Measurements from ENCODE around the gene SEC62. TPM values are rescaled to one million over a fixed set of nuclear protein-coding genes. Genes with fewer than 3 reads are reported as not detected.

The SEC62 gene
- total and polyA plus RNA-seq, 2 donors (not counting 1 experiment from before 2014, with no cell fraction given), result 49.9 to 136 TPM

- Histone ChIP-seq H3K4me3 (replicated peaks in 1 of 4; ENCODE audit: control extremely low read depth in 1 of 4, insufficient read depth in 1 of 4, low read depth in 3 of 4, low read length in 4 of 4) (no peak overlapping the region), H3K4me1 (ENCODE audit: control insufficient read depth, extremely low read depth, insufficient read depth, low read length) (no peaks in the 10 kb centered on the region), H3K9me3 (ENCODE audit: control insufficient read depth, insufficient read depth, low read depth, low read length) (no peaks in the 10 kb centered on the region), H2AFZ (ENCODE audit: low read length) (no peak overlapping the region), H3K79me2 (ENCODE audit: control insufficient read depth, insufficient read depth, low read length) (no peaks in the 10 kb centered on the region), H3K27me3 (ENCODE audit: control insufficient read depth, insufficient read depth, low read length) (peaks cover 3% of the 10 kb centered on the region), H3K4me2 (ENCODE audit: extremely low read depth, insufficient read depth, low read length) (no peak overlapping the region), H3K27ac (ENCODE audit: insufficient read depth, low read length) (no peak overlapping the region), H3K36me3 (ENCODE audit: control insufficient read depth, insufficient read depth, low read length) (no peaks in the 10 kb centered on the region), H3K9ac (ENCODE audit: insufficient read depth, low read length) (no peak overlapping the region), H4K20me1 (ENCODE audit: control insufficient read depth, extremely low read depth, insufficient read depth, low read length) (no peaks in the 10 kb centered on the region)
- DNase-seq (ENCODE audit: low read depth in 2 of 2), result no peak
- TF ChIP-seq EZH2 (IDR thresholded peaks at IDR 0.05; ENCODE audit: low read length, missing control alignments), result no peak
- TF ChIP-seq, protein P1, sequence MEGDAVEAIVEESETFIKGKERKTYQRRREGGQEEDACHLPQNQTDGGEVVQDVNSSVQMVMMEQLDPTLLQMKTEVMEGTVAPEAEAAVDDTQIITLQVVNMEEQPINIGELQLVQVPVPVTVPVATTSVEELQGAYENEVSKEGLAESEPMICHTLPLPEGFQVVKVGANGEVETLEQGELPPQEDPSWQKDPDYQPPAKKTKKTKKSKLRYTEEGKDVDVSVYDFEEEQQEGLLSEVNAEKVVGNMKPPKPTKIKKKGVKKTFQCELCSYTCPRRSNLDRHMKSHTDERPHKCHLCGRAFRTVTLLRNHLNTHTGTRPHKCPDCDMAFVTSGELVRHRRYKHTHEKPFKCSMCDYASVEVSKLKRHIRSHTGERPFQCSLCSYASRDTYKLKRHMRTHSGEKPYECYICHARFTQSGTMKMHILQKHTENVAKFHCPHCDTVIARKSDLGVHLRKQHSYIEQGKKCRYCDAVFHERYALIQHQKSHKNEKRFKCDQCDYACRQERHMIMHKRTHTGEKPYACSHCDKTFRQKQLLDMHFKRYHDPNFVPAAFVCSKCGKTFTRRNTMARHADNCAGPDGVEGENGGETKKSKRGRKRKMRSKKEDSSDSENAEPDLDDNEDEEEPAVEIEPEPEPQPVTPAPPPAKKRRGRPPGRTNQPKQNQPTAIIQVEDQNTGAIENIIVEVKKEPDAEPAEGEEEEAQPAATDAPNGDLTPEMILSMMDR (conservative IDR thresholded peaks at IDR 0.05 in 1 of 2, IDR thresholded peaks at IDR 0.05 in 1 of 2; ENCODE audit: low read depth in 1 of 2, low read length in 2 of 2), result no peak
Observed at GRCh38 chr3:169952045-169952444, 14.6 kb upstream of the SEC62 start.

GRCh38 chr3:169953462-169954141 is 13.0 kb upstream of the SEC62 start:
- Histone ChIP-seq H3K9me3 (ENCODE audit: control insufficient read depth, insufficient read depth, low read depth, low read length) (no peaks in the 10 kb centered on the region), H3K9ac (ENCODE audit: insufficient read depth, low read length) (no peak overlapping the region), H3K27ac (ENCODE audit: insufficient read depth, low read length) (no peak overlapping the region), H3K36me3 (ENCODE audit: control insufficient read depth, insufficient read depth, low read length) (no peaks in the 10 kb centered on the region), H2AFZ (ENCODE audit: low read length) (no peak overlapping the region), H3K4me1 (ENCODE audit: control insufficient read depth, extremely low read depth, insufficient read depth, low read length) (no peaks in the 10 kb centered on the region), H3K79me2 (ENCODE audit: control insufficient read depth, insufficient read depth, low read length) (no peaks in the 10 kb centered on the region), H3K27me3 (ENCODE audit: control insufficient read depth, insufficient read depth, low read length) (peaks cover 3% of the 10 kb centered on the region), H3K4me3 (replicated peaks in 1 of 4; ENCODE audit: control extremely low read depth in 1 of 4, insufficient read depth in 1 of 4, low read depth in 3 of 4, low read length in 4 of 4) (no peak overlapping the region), H3K4me2 (ENCODE audit: extremely low read depth, insufficient read depth, low read length) (no peak overlapping the region), H4K20me1 (ENCODE audit: control insufficient read depth, extremely low read depth, insufficient read depth, low read length) (no peaks in the 10 kb centered on the region)
- peak in 1 of 2 donors; percentile 64 for DNase-seq (ENCODE audit: low read depth in 2 of 2)
- TF ChIP-seq EZH2 (IDR thresholded peaks at IDR 0.05; ENCODE audit: low read length, missing control alignments), result no peak
- TF ChIP-seq, protein P1 (conservative IDR thresholded peaks at IDR 0.05 in 1 of 2, IDR thresholded peaks at IDR 0.05 in 1 of 2; ENCODE audit: low read depth in 1 of 2, low read length in 2 of 2), result no peak

- Histone ChIP-seq H3K9me3 (ENCODE audit: control insufficient read depth, insufficient read depth, low read depth, low read length) (no peaks in the 10 kb centered on the region), H3K4me1 (ENCODE audit: control insufficient read depth, extremely low read depth, insufficient read depth, low read length) (no peaks in the 10 kb centered on the region), H3K9ac (ENCODE audit: insufficient read depth, low read length) (no peak overlapping the region), H4K20me1 (ENCODE audit: control insufficient read depth, extremely low read depth, insufficient read depth, low read length) (no peaks in the 10 kb centered on the region), H3K27me3 (ENCODE audit: control insufficient read depth, insufficient read depth, low read length) (peaks cover 5% of the 10 kb centered on the region), H3K79me2 (ENCODE audit: control insufficient read depth, insufficient read depth, low read length) (no peaks in the 10 kb centered on the region), H3K4me3 (replicated peaks in 1 of 4; ENCODE audit: control extremely low read depth in 1 of 4, insufficient read depth in 1 of 4, low read depth in 3 of 4, low read length in 4 of 4) (no peak overlapping the region), H3K4me2 (ENCODE audit: extremely low read depth, insufficient read depth, low read length) (no peak overlapping the region), H3K36me3 (ENCODE audit: control insufficient read depth, insufficient read depth, low read length) (no peaks in the 10 kb centered on the region), H3K27ac (ENCODE audit: insufficient read depth, low read length) (no peak overlapping the region), H2AFZ (ENCODE audit: low read length) (no peak overlapping the region)
- TF ChIP-seq, protein P1 (conservative IDR thresholded peaks at IDR 0.05 in 1 of 2, IDR thresholded peaks at IDR 0.05 in 1 of 2; ENCODE audit: low read depth in 1 of 2, low read length in 2 of 2), result no peak
- no peak for TF ChIP-seq EZH2 (IDR thresholded peaks at IDR 0.05; ENCODE audit: low read length, missing control alignments)
- no peak for DNase-seq (ENCODE audit: low read depth in 2 of 2)
Observed at GRCh38 chr3:169954142-169954756, 12.4 kb upstream of the SEC62 start.

Measured in fibroblast of lung (primary cell).